HEK293 (cell line): ENCODE data around the gene BEST2.
A peak's percentile ranks its signal among the peaks of the same experiment; 100 is the strongest.

Experiments used
- CTCF ChIA-PET: fragments of 350-600 bp; formaldehyde crosslinking; extraction: SDS; loops from one replicate; lab custom pipeline; 2021; ENCODE audit warnings: antibody characterized with exemption; lab: Yijun Ruan, JAX
- POLR2A ChIA-PET: fragments of 300-600 bp; formaldehyde crosslinking; extraction: SDS; loops from one replicate; lab custom pipeline; 2020; ENCODE audit warnings: antibody characterized with exemption, inconsistent platforms; lab: Yijun Ruan, JAX
- H3K27ac ChIP-seq: fragments of 200-500 bp; sonication (Bioruptor generic); 2 replicates; pipeline ENCODE4 v1.5.1; 2014; ENCODE audit warnings: low read depth, low read length, control low read depth, inconsistent platforms; ENCODE audit errors: extremely low read depth
- H3K36me3 ChIP-seq, 2 experiments: fragments of 200-500 bp in 1 of 2; sonication (Bioruptor generic) in 1 of 2; 1 replicate in 1 of 2; 2 replicates in 1 of 2; pipeline ENCODE4 v1.5.1; 2014 to 2017; ENCODE audit warnings: inconsistent platforms in 2 of 2, low read length in 2 of 2; ENCODE audit not compliant: control insufficient read depth in 2 of 2, insufficient read depth in 1 of 2
- H3K4me1 ChIP-seq: fragments of 200-500 bp; sonication (Bioruptor generic); 2 replicates; pipeline ENCODE4 v1.5.1; 2014; ENCODE audit warnings: mild to moderate bottlenecking, low read length, inconsistent platforms; ENCODE audit not compliant: control insufficient read depth, insufficient read depth
- H3K4me3 ChIP-seq: 2 replicates; pipeline ENCODE4 v1.5.1; 2011; ENCODE audit warnings: low read depth, mild to moderate bottlenecking, control low read depth, low read length, moderate library complexity
- H3K9me3 ChIP-seq: fragments of 200-500 bp; sonication (Bioruptor generic); 2 replicates; pipeline ENCODE4 v1.5.1; 2014; ENCODE audit warnings: low read depth, low read length, inconsistent platforms; ENCODE audit not compliant: control insufficient read depth, insufficient read depth
- CTCF ChIP-seq: fragments of 450-650 bp; formaldehyde crosslinking; IDR thresholded peaks from 2 replicates; pipeline ENCODE4 v1.5.1; 2016; ENCODE audit warnings: missing biosample characterization, missing genetic modification characterization
- IKZF3 ChIP-seq: fragments of 450-650 bp; IDR thresholded peaks from 2 replicates; pipeline ENCODE4 v1.5.0; 2018; ENCODE audit warnings: missing biosample characterization, mild to moderate bottlenecking, missing genetic modification characterization, moderate library complexity
- KLF17 ChIP-seq: fragments of 450-650 bp; formaldehyde crosslinking; IDR thresholded peaks from 2 replicates; pipeline ENCODE4 v1.5.1; 2016; ENCODE audit warnings: missing biosample characterization, missing genetic modification characterization
- KLF8 ChIP-seq: fragments of 450-650 bp; formaldehyde crosslinking; IDR thresholded peaks from 2 replicates; pipeline ENCODE4 v1.5.1; 2016; ENCODE audit warnings: missing biosample characterization, missing genetic modification characterization
- REPIN1 ChIP-seq: fragments of 450-650 bp; formaldehyde crosslinking; IDR thresholded peaks from 2 replicates; pipeline ENCODE4 v1.5.1; 2017; ENCODE audit warnings: missing biosample characterization, missing genetic modification characterization, low read depth
- ZBTB1 ChIP-seq: fragments of 450-650 bp; formaldehyde crosslinking; IDR thresholded peaks from 2 replicates; pipeline ENCODE4 v1.5.1; 2016; ENCODE audit warnings: missing biosample characterization, missing genetic modification characterization
- ZBTB20 ChIP-seq: fragments of 450-650 bp; formaldehyde crosslinking; IDR thresholded peaks from 2 replicates; pipeline ENCODE4 v1.5.1; 2016; ENCODE audit warnings: missing biosample characterization, missing genetic modification characterization
- ZBTB26 ChIP-seq: fragments of 450-650 bp; formaldehyde crosslinking; optimal IDR thresholded peaks from 2 replicates; pipeline ENCODE3; 2016; ENCODE audit warnings: missing biosample characterization, mild to moderate bottlenecking, missing genetic modification characterization
- ZBTB6 ChIP-seq: fragments of 450-650 bp; formaldehyde crosslinking; IDR thresholded peaks from 2 replicates; pipeline ENCODE4 v1.5.1; 2017; ENCODE audit warnings: missing biosample characterization, missing genetic modification characterization
- ZBTB8A ChIP-seq: fragments of 450-650 bp; formaldehyde crosslinking; IDR thresholded peaks from 2 replicates; pipeline ENCODE4 v1.5.1; 2016; ENCODE audit warnings: missing biosample characterization, missing genetic modification characterization
- ZIC2 ChIP-seq: fragments of 450-650 bp; formaldehyde crosslinking; IDR thresholded peaks from 2 replicates; pipeline ENCODE4 v1.5.1; 2016; ENCODE audit warnings: missing biosample characterization, missing genetic modification characterization
- ZNF223 ChIP-seq: fragments of 450-650 bp; formaldehyde crosslinking; IDR thresholded peaks from 2 replicates; pipeline ENCODE4 v1.5.1; 2016; ENCODE audit warnings: missing biosample characterization, missing genetic modification characterization
- ZNF335 ChIP-seq: fragments of 450-650 bp; formaldehyde crosslinking; conservative IDR thresholded peaks from 2 replicates; pipeline ENCODE4 v1.5.1; 2016; ENCODE audit warnings: missing biosample characterization, missing genetic modification characterization
- ZNF600 ChIP-seq: fragments of 450-650 bp; formaldehyde crosslinking; IDR thresholded peaks from 2 replicates; pipeline ENCODE4 v1.5.1; 2016; ENCODE audit warnings: missing biosample characterization, missing genetic modification characterization
- ZNF837 ChIP-seq: fragments of 450-650 bp; formaldehyde crosslinking; IDR thresholded peaks from 2 replicates; pipeline ENCODE4 v1.5.1; 2016; ENCODE audit warnings: missing biosample characterization, missing genetic modification characterization
- ZSCAN30 ChIP-seq: fragments of 450-650 bp; IDR thresholded peaks from 2 replicates; pipeline ENCODE4 v1.5.1; 2018; ENCODE audit warnings: missing biosample characterization, mild to moderate bottlenecking, missing genetic modification characterization, moderate library complexity
- TF ChIP-seq, protein P1 (sequence below): fragments of 450-650 bp; formaldehyde crosslinking; IDR thresholded peaks from 2 replicates; pipeline ENCODE4 v1.5.1; 2016; ENCODE audit warnings: missing biosample characterization, missing genetic modification characterization
- TF ChIP-seq, protein P2 (sequence below): fragments of 450-650 bp; formaldehyde crosslinking; IDR thresholded peaks from 2 replicates; pipeline ENCODE4 v1.5.1; 2016; ENCODE audit warnings: missing biosample characterization, missing genetic modification characterization
- TF ChIP-seq, protein P3 (sequence below): fragments of 450-650 bp; formaldehyde crosslinking; IDR thresholded peaks from 2 replicates; pipeline ENCODE4 v1.5.1; 2016; ENCODE audit warnings: missing biosample characterization, missing genetic modification characterization
- TF ChIP-seq, protein P4 (sequence below): fragments of 450-650 bp; formaldehyde crosslinking; IDR thresholded peaks from 2 replicates; pipeline ENCODE4 v1.5.1; 2016; ENCODE audit warnings: missing biosample characterization, missing genetic modification characterization

Gene BEST2

DNA sequence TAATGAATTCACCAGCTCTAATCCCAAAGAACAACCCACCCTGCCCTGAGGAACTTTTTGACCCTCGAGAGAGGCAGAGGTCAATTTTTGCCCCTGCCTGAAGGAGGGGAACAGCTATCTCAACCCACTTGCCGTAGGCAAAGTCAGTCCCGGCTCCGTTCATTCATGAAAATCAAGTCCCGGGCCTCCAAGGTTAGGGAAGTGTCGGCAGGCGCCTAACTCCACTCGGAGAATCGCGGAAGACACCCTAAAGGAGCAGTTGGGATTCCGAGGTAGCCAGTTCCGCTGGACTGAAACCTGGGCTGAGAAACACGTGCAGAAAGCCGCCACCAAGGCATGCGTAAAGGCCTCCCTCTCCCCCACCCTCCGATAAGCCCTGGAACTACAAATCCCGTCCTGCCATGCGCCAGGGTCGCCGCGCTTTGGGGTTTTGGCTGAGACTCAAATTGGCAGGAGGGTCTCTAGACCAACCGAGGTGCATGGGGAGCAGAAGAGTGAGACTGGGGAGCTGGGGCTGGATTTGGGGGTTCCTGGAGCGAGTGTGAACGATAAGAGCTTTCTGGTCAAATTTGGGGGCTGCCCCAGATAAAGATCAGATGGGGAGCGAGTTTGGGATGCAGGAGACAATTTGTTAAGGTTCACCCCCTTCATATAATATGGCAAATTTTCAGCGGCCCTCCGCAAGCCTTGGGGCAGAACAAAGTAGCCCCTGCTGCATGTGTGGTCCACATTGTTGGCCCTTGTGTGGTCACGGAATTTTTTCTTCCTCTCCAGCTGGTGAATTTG, 27.8 kb upstream of the BEST2 start, which contains the start of gene TNPO2:
Gene TNPO2, minus strand, starts transcription at position 292 of the 786 bp plus-strand sequence. CDS start 2,955 bp downstream, outside the sequence.
- ChIA-PET POLR2A (interaction anchor here (0.7 to 5.1 kb wide), 3 partner anchors 11 to 29 kb away, joined by 3 to 89 read pairs (median 19); partner anchors contain the start of genes FBXW9, GET3 and TRIR), CTCF (interaction anchor here (0.6 to 3.3 kb wide), 11 partner anchors 10 to 327 kb away, joined by 3 to 19 read pairs (median 3); partner anchors contain the start of genes GET3 and TRIR)
- peaks cover 9 to 28% of the 10 kb centered on the region in 2 experiments; a peak in 2 of 3 replicates for H3K36me3 ChIP-seq
- H3K9me3 ChIP-seq, result no peaks in the 10 kb centered on the region
- no peaks in the 10 kb centered on the region for H3K4me1 ChIP-seq
- H3K4me3 ChIP-seq, result peak within 1 kb of the TSS; percentile 79
- peak within 1 kb of the TSS; percentile 97 for H3K27ac ChIP-seq
- TF ChIP-seq ZNF223 (tag by site-specific recombination) (no peak), ZBTB6 (tag by site-specific recombination) (no peak), KLF8 (tag by site-specific recombination) (0 out of 2 replicates have a peak, but pooled peaks have one; percentile 11), ZNF837 (tag by site-specific recombination) (no peak), CTCF (tag by site-specific recombination) (no peak), ZBTB1 (tag by site-specific recombination) (no peak), REPIN1 (no peak), ZNF600 (tag by site-specific recombination) (0 out of 2 replicates have a peak, but pooled peaks have one; percentile 53), ZBTB26 (tag by site-specific recombination) (peak; percentile 35), ZBTB20 (tag by site-specific recombination) (peak; percentile 67), ZSCAN30 (tag by site-specific recombination) (peak; percentile 50), ZNF335 (peak; percentile 92), KLF17 (tag by site-specific recombination) (0 out of 2 replicates have a peak, but pooled peaks have one; percentile 33), IKZF3 (peak; percentile 26; the same call in 1 of the 2 replicates), ZIC2 (no peak), ZBTB8A (tag by site-specific recombination) (no peak)
- TF ChIP-seq, protein P1, sequence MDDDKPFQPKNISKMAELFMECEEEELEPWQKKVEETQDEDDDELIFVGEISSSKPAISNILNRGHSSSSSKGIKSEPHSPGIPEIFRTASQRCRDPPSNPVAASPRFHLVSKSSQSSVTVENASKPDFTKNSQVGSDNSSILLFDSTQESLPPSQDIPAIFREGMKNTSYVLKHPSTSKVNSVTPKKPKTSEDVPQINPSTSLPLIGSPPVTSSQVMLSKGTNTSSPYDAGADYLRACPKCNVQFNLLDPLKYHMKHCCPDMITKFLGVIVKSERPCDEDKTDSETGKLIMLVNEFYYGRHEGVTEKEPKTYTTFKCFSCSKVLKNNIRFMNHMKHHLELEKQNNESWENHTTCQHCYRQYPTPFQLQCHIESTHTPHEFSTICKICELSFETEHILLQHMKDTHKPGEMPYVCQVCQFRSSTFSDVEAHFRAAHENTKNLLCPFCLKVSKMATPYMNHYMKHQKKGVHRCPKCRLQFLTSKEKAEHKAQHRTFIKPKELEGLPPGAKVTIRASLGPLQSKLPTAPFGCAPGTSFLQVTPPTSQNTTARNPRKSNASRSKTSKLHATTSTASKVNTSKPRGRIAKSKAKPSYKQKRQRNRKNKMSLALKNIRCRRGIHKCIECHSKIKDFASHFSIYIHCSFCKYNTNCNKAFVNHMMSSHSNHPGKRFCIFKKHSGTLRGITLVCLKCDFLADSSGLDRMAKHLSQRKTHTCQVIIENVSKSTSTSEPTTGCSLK, result no peak
- TF ChIP-seq, protein P2, sequence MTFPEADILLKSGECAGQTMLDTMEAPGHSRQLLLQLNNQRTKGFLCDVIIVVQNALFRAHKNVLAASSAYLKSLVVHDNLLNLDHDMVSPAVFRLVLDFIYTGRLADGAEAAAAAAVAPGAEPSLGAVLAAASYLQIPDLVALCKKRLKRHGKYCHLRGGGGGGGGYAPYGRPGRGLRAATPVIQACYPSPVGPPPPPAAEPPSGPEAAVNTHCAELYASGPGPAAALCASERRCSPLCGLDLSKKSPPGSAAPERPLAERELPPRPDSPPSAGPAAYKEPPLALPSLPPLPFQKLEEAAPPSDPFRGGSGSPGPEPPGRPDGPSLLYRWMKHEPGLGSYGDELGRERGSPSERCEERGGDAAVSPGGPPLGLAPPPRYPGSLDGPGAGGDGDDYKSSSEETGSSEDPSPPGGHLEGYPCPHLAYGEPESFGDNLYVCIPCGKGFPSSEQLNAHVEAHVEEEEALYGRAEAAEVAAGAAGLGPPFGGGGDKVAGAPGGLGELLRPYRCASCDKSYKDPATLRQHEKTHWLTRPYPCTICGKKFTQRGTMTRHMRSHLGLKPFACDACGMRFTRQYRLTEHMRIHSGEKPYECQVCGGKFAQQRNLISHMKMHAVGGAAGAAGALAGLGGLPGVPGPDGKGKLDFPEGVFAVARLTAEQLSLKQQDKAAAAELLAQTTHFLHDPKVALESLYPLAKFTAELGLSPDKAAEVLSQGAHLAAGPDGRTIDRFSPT (tag by site-specific recombination), result no peak
- TF ChIP-seq, protein P3, sequence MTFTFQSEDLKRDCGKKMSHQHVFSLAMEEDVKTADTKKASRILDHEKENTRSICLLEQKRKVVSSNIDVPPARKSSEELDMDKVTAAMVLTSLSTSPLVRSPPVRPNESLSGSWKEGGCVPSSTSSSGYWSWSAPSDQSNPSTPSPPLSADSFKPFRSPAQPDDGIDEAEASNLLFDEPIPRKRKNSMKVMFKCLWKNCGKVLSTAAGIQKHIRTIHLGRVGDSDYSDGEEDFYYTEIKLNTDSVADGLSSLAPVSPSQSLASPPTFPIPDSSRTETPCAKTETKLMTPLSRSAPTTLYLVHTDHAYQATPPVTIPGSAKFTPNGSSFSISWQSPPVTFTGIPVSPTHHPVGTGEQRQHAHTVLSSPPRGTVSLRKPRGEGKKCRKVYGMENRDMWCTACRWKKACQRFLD (tag by site-specific recombination), result no peak
- TF ChIP-seq, protein P4, sequence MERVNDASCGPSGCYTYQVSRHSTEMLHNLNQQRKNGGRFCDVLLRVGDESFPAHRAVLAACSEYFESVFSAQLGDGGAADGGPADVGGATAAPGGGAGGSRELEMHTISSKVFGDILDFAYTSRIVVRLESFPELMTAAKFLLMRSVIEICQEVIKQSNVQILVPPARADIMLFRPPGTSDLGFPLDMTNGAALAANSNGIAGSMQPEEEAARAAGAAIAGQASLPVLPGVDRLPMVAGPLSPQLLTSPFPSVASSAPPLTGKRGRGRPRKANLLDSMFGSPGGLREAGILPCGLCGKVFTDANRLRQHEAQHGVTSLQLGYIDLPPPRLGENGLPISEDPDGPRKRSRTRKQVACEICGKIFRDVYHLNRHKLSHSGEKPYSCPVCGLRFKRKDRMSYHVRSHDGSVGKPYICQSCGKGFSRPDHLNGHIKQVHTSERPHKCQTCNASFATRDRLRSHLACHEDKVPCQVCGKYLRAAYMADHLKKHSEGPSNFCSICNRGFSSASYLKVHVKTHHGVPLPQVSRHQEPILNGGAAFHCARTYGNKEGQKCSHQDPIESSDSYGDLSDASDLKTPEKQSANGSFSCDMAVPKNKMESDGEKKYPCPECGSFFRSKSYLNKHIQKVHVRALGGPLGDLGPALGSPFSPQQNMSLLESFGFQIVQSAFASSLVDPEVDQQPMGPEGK (tag by site-specific recombination), result peak; percentile 36; the same call in 1 of the 2 replicates
